GM21528 (cell line): ENCODE results near the gene DNA2.
"Not testable (repeated sequence)": the region's sequence is repeated elsewhere in the genome, so short reads cannot be mapped to it uniquely, and the experiment has no call there.

Experiments used
- ATAC-seq: cut with Tn5 transposase; IDR thresholded peaks from one replicate; pipeline ENCODE4 v1.9.1; 2021; ENCODE audit warnings: mild to moderate bottlenecking, moderate library complexity; ENCODE audit not compliant: unreplicated experiment, low FRiP score

DNA2 gene

GRCh38 chr10:68461032-68461431 is 10.7 kb downstream of the DNA2 start:
- no peak for ATAC-seq

- ATAC-seq = not testable (repeated sequence)
These were observed 22.1 kb downstream of the DNA2 start for GRCh38 chr10:68449698-68450097.

GRCh38 chr10:68446179-68446578 is 25.6 kb downstream of the DNA2 start:
- ATAC-seq = no peak

- ATAC-seq = no peak
These were observed 28.8 kb downstream of the DNA2 start for GRCh38 chr10:68442971-68443370.

GRCh38 chr10:68440898-68441297 is 30.9 kb downstream of the DNA2 start:
- ATAC-seq = no peak

- ATAC-seq = no peak
These were observed 36.0 kb downstream of the DNA2 start for GRCh38 chr10:68435803-68436202.

- ATAC-seq = no peak
These were observed 37.1 kb downstream of the DNA2 start for GRCh38 chr10:68434657-68435056.

GRCh38 chr10:68428396-68429104 is 43.2 kb downstream of the DNA2 start:
- ATAC-seq = no peak

GRCh38 chr10:68424454-68425014 is 47.2 kb downstream of the DNA2 start:
- ATAC-seq = no peak

- no peak for ATAC-seq
These were observed 48.3 kb downstream of the DNA2 start for GRCh38 chr10:68423522-68423921.

- ATAC-seq = no peak
These were observed 52.4 kb downstream of the DNA2 start for GRCh38 chr10:68419376-68419775.

- ATAC-seq = no peak
These were observed 62.8 kb downstream of the DNA2 start for GRCh38 chr10:68408898-68409518.

GRCh38 chr10:68406815-68407548 is 64.8 kb downstream of the DNA2 start, which contains the start of gene RUFY2:
Gene RUFY2 (minus strand): TSS chr10:68407277. CDS start chr10:68407189, 88 bp downstream.
- peak; percentile 95 for ATAC-seq

- ATAC-seq = peak; percentile 41
These were observed 65.5 kb downstream of the DNA2 start for GRCh38 chr10:68406111-68406814.

GRCh38 chr10:68403701-68404100 is 68.1 kb downstream of the DNA2 start:
- no peak for ATAC-seq

- ATAC-seq = no peak
These were observed 69.5 kb downstream of the DNA2 start for GRCh38 chr10:68402276-68402675.

- ATAC-seq = no peak
These were observed 74.8 kb downstream of the DNA2 start for GRCh38 chr10:68397005-68397404.

GRCh38 chr10:68385740-68386139 is 86.0 kb downstream of the DNA2 start:
- ATAC-seq = no peak

- ATAC-seq = no peak
These were observed 100.2 kb downstream of the DNA2 start for GRCh38 chr10:68371604-68372003.

- no peak for ATAC-seq
These were observed 104.7 kb downstream of the DNA2 start for GRCh38 chr10:68367121-68367520.

- no peak for ATAC-seq
These were observed 105.2 kb downstream of the DNA2 start for GRCh38 chr10:68366600-68366999.
